Stimulated activated CD8-positive, alpha-beta memory T cell treated with anti-CD3 and anti-CD28 coated beads, Interleukin-15, amount 100 ng/mL, for 24 hours (primary cell): Measurements from ENCODE around the gene TTC9.
A peak's percentile ranks its signal among the peaks of the same experiment; 100 is the strongest.

Experiments used
- DNase-seq: peaks from one replicate; pipeline ENCODE4 v3.0.0-alpha.2; 2020; ENCODE audit warnings: low read depth

The TTC9 gene

DNA sequence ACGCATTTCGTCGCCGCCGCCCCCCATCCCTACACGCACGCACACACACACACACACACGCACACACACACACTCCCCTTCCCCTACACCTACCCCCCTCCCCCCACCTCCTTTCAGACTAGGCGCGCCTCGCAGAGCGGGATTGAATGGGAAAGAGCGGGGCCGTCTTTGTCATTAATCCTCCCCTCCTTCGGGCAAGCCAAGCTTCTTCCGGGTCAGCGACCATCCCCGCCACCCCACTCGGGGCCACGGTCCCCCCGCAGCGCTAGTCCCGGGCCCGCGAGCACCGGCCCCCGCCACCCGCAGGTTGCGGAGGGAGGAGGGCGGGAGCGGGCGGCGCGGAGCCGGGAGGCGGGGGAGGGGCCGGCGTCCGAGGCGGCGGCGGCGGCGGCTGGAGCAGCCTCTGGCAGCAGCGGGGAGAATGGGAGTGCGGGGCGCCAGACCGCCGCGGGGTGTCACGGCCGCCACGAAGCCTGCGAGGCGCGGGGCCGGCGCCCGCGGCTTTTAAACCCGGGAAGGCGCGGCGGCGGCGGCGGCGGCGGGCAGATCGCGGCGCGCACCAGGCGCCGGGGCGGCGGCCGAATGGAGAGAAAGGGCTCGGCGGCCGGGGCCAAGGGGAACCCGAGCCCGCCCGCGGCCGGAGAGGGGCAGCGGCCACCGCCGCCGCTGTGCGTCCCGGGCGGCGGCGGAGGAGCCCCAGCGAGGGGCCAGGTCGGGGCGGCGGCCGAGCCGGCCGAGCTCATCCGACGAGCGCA lies at the start of gene TTC9:
TSS of gene TTC9 (plus strand) at position 369 of the 755 bp plus-strand sequence. CDS start at position 583, 214 bp downstream.
- no peak for DNase-seq

DNA sequence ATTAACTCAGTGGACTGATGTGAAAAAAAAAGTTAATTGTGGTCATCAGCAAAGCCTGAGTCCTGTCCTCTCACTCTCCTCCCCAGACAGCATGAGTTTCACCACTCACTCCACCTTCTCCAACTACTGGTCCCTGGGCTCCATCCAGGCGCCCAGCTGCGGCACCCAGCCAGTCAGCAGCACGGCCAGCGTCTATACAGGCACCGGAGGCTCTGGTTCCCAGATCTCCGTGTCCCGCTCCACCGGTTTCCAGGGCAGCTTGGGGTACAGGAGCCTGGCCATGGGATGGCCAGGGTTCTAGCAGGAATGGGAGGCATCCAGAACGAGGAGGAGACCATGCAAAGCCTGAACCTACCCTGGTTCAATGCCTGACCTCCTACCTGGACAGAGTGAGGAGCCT lies 47.3 kb upstream of the TTC9 start:
- DNase-seq = no peak

DNA sequence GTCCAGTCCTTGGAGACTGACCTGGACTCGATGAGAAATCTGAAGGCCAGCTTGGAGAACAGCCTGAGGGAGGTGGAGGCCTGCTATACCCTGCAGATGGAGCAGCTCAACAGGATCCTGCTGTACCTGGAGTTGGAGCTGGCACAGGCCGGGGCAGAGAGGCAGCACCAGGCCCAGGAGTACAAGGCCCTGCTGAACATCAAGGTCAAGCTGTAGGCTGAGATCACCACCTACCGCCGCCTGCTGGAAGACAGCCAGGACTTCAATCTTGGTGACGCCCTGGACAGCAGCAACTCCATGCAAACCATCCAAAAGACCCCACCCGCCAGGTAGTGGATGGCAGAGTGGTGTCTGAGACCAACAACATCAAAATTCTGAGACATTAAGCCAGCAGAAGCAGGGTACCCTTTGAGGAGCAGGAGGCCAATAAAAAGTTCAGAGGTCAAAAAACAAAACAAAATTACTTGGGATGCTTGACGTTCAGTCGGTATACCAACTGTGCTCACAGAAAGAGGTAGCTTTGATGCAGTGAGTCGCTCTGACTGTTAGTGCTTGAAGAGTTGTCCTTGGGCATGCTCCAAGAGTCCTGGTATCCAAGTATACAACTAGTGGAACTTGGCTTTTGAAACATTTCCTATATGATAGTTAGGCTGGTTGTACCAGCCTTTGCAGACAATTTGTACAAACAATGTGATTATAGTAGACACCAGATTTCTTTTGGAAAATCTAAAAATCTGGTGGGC lies 46.1 kb upstream of the TTC9 start:
- DNase-seq = no peak

DNA sequence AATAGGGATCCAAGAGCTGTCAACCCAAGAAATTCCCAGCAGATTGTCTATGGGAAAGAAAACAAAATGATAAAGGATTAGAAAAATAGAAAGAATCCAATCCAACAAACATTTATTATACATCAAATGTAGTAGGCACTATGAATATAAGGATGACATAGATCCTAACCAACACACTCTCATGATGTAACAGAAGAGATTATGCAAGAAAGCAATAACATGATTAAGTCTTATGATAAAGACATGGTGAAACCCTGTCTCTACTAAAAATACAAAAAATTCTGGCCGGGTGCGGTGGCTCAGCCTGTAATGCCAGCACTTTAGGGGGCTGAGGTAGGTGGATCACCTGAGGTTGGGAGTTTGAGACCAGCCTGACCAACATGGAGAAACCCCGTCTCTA lies 44.0 kb upstream of the TTC9 start:
- no peak for DNase-seq

DNA sequence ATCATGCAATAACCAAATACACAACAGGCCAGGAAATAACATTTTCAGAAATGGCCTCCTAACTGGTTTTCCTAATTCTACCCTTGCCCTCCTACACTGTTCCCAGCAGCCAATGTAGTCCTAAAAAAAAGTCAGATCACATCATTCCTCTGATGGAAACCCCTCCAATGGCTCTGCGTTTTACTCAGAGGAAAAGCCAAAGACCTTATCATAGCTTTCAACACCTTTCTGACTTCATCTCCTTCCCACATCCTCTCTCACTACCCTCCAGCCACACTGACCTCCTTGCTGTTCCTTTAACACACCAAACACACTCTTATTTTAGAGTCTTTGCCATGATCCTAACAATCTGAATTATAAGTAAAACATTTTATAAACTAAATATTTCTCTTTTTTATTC lies 42.4 kb upstream of the TTC9 start:
- DNase-seq = no peak

DNA sequence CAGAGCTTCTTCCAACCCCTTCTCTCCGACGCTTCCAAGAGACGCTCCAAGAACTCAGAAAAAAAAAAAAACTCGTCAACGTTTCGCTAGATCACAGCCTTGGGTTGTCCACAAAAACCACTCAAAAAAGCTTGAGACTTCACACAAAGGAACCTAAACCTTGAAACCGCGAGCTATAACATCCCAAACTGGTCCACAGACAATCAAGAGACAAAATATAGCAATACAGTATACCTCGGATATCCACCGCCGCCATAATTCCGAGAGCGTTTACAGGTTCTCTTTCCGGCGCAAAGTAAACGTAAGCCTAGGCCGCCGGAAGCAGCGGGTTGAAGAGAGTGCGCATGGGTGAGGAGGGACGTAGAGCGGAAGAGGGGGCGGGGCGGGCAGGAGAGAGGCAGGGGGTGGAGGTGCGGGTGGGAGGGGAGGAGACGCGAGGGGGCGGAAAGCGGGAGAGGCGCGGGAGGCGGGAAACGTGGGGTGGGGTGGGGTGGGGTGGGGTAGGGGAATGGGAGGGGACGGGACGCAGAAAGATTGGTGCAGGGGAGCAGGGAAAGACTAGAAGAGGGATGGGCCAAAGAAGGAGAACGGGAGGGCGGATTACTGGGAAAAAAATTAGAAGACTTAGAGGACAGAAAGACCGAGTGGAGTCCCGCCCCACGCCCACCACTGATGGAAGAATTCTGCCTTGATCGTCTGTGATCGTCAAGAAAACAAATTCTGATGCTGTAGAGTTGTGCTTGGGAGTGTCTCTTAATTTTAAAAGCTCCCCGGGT lies 41.1 kb upstream of the TTC9 start, which contains the start of gene MED6:
TSS of gene MED6 (minus strand) at position 274 of the 776 bp plus-strand sequence. CDS start at position 256, 18 bp downstream.
- DNase-seq = peak; percentile 84

DNA sequence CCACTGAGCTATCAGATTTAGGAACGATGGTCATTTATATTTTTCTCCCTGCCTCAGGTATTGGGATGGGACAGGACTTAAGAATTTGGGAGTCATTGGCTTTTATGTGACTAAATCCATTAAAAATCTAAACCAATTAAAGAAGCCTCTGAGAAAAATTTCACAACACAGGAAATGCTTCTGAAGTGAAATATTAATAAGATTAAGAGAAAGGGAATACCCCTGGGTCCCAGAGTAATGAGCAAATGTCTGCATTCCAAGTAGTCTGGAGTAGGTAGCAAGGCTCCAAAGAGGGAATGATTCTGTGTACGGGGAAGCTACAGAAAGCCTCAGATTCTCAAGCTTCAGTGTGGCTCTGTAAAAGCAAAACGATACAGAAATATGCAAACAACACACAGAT lies 40.6 kb upstream of the TTC9 start:
- DNase-seq = no peak

DNA sequence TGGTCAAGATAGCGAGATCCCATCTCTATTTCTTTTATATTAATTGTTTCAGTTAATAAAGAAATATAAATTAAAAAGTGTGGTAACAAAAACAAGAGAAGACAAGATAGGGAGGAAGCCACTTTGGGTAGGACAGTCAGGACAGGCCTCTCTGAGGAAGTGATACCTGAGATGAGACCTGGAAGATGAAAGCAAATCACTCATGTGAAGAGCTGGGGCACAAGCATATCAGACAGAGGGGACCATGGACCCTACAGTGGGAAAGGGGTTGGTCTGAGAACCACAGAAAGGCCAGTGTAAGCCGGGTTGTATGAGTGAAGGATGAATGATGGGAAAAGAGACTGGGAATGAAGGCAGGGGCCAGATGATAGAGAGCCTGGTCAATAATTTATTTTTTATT lies 39.5 kb upstream of the TTC9 start:
- no peak for DNase-seq

DNA sequence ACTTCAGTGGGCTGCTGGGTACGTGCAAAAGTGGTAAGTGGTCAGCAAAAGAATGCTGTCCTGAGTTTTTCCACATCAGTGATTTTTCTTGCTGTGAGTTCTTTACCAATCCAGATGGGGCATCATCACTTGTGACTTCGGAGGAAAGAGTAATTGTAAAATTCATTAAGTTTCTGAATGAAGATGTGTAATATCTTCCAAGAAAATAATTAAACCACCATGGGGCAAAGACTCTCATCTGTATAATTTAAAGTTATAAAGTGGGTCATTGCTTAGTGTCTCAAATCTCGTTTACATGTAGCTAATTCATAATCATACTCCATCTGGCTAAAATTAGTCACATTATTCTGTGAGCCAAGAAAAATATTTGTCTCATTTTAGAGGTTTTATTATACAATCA lies 30.5 kb upstream of the TTC9 start:
- no peak for DNase-seq

DNA sequence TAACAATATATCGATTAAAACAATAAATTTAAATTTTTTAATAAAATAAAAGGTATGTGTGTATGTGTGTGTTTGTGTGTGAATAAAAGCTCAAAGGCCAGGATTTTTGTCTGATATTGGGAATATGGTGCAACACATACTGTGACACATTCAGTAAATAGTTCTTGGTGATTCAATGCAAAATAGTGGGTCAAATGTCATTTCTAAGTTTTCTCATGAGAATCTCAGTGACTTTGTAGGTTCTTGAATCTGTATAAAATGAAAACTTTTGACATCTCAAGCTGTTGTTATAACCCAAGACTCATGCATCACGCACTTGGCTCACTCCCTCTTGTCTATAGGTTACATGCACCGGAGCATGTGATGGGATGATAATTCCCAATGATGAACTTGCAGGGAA lies 25.1 kb upstream of the TTC9 start:
- DNase-seq = no peak

DNA sequence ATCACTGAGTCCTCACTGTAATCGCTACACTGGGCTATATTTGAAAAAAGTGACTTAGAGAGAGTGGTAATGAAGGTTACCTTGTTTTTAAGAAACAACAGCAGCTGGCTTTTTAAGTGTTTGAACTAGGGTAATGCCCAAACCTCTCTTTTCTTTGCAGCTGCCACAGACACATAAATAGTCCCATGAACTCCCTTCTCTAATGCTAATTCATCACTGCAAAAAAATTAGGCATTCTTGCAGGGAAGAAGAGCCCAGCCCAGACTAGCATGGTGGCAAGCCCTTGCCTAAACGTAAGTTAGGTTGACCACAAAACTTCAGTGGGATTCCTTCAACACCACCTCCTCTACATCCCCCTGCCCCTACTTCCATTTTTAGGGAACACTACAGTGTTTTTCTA lies 23.4 kb upstream of the TTC9 start:
- no peak for DNase-seq

DNA sequence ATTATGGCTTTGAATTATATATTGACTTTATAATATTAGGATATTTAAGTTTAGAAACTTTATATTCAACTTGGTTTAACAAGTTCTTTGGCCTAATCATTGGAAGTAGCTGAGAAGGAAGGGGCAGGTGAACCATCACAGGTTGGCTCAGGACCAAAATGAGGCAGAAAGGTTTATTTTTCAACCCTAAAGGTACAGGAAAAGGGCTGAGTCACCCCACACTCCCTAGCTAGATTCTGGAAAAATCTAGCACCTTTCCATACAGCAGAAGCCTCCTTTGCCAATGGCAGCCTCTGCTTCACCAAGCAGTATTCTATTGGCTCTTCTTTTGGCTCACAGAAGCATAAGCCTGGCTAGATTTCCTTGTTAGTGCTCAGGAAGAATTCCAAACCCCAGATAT lies 22.0 kb upstream of the TTC9 start:
- no peak for DNase-seq

DNA sequence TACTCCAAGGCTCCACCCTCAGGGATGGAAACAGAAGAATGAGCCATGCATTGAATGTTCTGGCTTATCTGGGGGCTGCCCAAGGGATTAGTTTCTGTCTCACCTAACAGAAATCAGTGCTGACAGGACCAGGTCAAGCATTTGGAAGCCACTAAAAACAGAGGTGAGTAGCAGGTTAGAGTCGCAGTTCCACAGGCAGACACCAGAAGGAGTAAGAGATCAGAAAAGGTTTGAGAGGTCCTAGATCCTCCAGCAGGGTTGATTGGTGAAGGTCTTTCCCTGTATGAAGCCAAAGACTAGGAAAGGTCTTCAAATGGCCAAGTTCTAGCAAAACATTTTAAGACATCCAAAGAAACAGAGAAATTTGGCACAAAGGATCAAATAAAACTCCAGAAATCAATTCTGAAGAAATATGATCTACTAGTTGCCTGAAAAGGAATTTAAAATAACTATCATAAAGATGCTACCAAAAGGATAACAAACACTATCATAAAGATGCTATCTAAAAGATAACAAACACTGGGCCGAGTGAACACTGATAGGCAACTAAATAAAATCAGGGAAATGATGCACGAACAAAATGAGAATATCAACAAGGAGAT lies 19.5 kb upstream of the TTC9 start:
- DNase-seq = no peak

DNA sequence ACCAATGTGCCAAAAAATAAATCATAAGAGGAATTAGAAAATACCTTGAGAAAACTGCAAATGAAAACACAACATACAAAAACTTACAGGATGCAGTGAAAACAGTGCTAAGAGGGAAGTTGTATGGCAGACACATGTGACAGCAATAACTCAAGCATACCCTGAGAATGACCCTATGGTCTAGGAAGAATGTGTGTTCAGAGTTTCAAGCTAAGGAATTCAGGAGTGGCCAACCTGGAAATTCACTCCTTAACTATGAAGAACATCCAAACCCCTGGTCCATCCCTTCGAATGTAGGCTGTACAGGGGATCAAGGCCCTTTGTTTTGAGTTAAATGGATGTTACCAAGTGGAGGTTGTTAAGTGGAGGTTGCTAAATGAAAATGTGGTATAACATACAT lies 16.7 kb upstream of the TTC9 start:
- DNase-seq = no peak

DNA sequence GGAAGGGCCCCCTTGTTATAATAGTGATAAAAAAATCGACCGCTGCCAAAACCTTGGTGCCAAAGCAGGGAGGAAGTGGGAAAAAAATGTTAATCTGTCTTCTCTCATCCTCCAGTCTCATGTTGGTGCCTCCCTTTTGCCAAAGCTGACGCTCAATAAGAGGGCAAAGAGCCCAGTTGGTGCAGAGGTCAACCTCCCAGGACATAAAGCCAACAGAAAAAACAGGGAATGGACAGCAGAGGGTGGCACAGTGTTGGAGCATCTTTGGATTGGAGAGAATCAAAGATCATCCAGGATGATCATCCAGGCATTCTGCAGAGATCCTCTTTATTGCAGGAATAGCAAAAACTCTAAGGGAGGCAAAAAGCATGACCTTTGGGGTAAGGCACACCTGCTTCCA lies 9.8 kb upstream of the TTC9 start:
- no peak for DNase-seq

DNA sequence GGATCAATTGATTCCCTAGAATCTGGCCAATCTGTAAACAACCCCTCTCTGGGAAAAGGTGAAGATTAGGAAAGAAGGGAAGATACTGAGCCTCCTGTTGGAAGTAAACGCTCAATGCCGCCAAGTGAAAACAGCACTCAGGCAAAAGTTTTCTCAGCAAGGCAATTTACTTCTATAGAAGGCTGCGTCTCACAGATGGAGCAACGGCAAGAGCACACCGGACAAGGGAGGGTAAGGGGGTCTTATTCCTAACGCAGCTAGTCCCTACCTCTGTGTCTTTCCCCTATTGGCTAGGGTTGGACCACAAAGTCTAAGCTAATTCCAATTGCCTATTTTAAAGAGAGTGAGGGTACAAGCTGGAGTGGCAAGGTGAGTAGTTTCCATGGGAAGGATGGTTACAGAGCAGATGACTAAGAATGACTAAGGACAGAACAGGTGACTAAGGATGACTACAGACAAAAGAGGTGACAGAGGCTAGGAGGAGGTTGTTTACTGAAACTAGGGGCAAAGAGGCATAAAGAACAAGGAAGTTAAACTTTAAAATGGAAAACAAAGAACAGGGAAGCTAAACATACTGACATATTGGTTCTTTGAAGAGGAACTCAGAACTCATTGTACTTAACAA lies 5.6 kb upstream of the TTC9 start:
- DNase-seq = no peak

DNA sequence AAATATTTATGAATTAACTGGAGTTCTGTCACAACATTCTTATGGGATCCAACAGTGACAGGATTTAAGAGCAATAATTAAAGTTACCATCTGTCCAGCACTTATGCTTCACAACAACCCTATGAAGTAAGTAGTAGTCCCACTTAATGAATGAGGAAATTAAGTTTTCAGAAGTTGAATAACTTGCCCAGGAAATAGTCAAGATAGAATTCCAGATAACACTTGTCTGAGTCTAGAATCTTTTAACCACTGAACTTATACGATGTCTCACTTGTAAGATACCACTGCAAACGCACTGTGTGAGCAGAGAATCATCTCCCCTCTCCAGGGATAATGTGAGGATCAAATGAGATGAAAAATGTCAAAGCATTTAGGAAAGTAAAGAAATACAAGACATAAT lies 3.3 kb upstream of the TTC9 start:
- DNase-seq = no peak

DNA sequence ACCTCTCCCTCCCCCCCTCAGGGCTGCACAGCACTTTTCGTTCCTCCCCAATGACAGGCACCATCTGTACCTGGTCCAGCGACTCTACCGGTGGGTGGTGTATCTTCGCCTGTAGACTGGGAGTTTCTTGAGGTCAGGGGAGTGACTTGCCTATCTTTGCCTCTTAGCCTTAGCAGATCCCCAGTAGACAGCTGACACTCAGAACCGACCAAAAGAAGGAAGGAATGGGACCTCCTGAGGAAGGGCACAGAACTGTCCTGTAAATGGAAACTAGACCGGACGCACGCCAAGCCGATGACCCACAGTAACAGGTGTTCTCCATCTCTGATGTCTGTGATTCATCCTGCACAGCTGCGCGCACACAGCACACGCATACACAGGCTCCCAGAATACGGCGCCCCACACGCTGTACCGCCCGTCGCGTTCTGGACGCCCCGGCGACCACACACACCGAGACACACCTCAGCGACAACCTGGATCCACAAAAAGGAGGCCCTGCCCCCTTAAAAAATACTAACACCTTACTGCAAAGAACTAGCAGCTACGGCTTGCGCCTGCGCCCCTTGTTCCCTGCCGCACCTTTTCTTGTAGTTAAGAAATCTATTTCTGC lies 673 bp upstream of the TTC9 start:
- no peak for DNase-seq

DNA sequence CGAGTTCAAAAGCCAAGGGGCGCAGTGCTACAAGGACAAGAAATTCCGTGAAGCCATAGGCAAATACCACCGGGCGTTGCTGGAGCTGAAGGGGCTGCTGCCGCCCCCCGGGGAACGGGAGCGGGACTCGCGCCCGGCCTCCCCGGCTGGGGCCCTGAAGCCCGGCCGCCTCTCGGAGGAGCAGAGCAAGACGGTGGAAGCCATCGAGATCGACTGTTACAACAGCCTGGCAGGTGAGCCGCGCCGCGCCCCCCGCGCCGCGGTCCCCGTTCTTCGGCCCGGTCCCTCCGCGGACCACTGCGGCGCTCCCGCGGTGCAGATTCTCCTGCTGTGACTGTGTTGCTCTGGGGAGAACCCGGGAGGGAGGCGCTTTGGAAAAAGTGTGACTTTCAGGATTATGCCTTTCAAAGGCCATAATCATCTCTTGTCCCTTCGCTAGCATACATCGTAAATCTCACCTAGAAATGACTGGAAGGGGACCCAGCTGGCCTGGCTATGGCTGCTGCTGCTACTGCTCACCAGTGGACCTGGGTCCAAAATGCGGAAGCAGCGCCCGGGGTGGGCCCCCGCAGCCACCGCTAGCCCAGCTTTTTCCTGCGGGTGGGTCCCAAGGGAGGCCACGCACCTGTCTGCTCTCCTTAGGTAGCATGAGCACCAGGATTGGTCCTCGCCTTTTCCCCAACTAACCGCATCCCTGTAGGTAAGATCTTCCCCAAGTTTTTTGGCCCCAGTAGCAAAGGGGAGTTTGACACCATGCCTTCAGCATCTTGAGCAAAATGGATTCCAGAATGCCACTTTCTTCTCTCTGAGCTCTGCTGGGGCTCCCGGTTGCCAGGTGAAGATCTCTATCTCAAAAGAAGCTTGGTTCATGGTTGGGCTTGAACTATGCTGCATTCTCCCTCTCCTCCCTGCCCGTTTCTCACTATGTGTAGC lies 853 bp downstream of the TTC9 start:
- no peak for DNase-seq

DNA sequence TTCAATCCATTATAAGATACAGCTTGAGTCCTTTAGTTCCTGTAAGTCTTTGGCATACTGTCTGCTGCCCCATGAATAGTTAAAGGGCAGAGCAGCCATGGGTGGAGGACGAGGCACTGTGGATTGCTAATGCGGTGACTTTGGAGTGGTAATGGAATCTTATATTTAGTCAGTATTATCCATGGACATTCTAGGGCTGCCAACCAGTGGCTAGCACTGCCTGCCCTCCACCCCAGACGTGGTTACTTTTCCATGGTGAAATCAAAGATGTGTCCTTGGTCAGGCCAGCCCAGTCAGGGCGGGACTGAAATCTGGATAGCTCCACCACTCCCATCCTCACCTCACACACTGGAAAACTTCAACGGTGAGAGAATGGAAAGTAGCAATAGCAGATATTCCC lies 2.3 kb downstream of the TTC9 start:
- DNase-seq = no peak
